ENCODE data around the gene DLG2. TPM values are rescaled to one million over a fixed set of nuclear protein-coding genes. Genes with fewer than 3 reads are reported as not detected.

DLG2 gene
- total RNA-seq, 4 donors from 2014 or later, result 0.18 to 8.3 (median 2.5) TPM

GRCh38 chr11:84292006-84292405, 1335.1 kb downstream of the DLG2 start:
- H3K36me3 ChIP-seq, result no peaks in the 10 kb centered on the region
- no peaks in the 10 kb centered on the region for H3K27me3 ChIP-seq
- H3K9me3 ChIP-seq, result no peaks in the 10 kb centered on the region
- no peaks in the 10 kb centered on the region for H3K4me1 ChIP-seq
- no peak for DNase-seq
- H3K4me3 ChIP-seq, result no peak overlapping the region
- no peak for TF ChIP-seq POLR2A (IDR thresholded peaks at IDR 0.05)
- TF ChIP-seq CTCF (IDR thresholded peaks at IDR 0.05), result no peak
- H3K27ac ChIP-seq, result no peak overlapping the region

- H3K27ac ChIP-seq, result no peak overlapping the region
- TF ChIP-seq POLR2A (IDR thresholded peaks at IDR 0.05) (no peak), CTCF (IDR thresholded peaks at IDR 0.05) (no peak)
- H3K4me3 ChIP-seq, result no peak overlapping the region
- no peak for DNase-seq
- H3K4me1 ChIP-seq, result no peaks in the 10 kb centered on the region
- H3K9me3 ChIP-seq, result no peaks in the 10 kb centered on the region
- no peaks in the 10 kb centered on the region for H3K27me3 ChIP-seq
- no peaks in the 10 kb centered on the region for H3K36me3 ChIP-seq
These were observed 1336.5 kb downstream of the DLG2 start for GRCh38 chr11:84290647-84291046.

- Histone ChIP-seq H3K4me1 (no peaks in the 10 kb centered on the region), H3K4me3 (no peak overlapping the region), H3K36me3 (no peaks in the 10 kb centered on the region), H3K27me3 (no peaks in the 10 kb centered on the region), H3K27ac (no peak overlapping the region), H3K9me3 (no peaks in the 10 kb centered on the region)
- TF ChIP-seq POLR2A (IDR thresholded peaks at IDR 0.05) (no peak), CTCF (IDR thresholded peaks at IDR 0.05) (no peak)
- DNase-seq, result no peak
These were observed 1337.7 kb downstream of the DLG2 start for GRCh38 chr11:84289381-84289906.

GRCh38 chr11:84273541-84273940, 1353.6 kb downstream of the DLG2 start:
- DNase-seq, result no peak
- Histone ChIP-seq H3K36me3 (no peaks in the 10 kb centered on the region), H3K4me3 (no peak overlapping the region), H3K9me3 (no peaks in the 10 kb centered on the region), H3K4me1 (no peaks in the 10 kb centered on the region), H3K27me3 (no peaks in the 10 kb centered on the region), H3K27ac (no peak overlapping the region)
- TF ChIP-seq POLR2A (IDR thresholded peaks at IDR 0.05) (no peak), CTCF (IDR thresholded peaks at IDR 0.05) (no peak)

- no peak for DNase-seq
- H3K27me3 ChIP-seq, result no peaks in the 10 kb centered on the region
- H3K4me1 ChIP-seq, result no peaks in the 10 kb centered on the region
- H3K36me3 ChIP-seq, result no peaks in the 10 kb centered on the region
- no peak overlapping the region for H3K27ac ChIP-seq
- TF ChIP-seq CTCF (IDR thresholded peaks at IDR 0.05), result no peak
- H3K4me3 ChIP-seq, result no peak overlapping the region
- H3K9me3 ChIP-seq, result no peaks in the 10 kb centered on the region
These were observed 1356.7 kb downstream of the DLG2 start for GRCh38 chr11:84270466-84270865.

- no peak for DNase-seq
- no peaks in the 10 kb centered on the region for H3K36me3 ChIP-seq
These were observed 1363.1 kb downstream of the DLG2 start for GRCh38 chr11:84264066-84264465.

More at GRCh38 chr11:84264066-84264465, 1363.1 kb downstream of the DLG2 start:
- TF ChIP-seq POLR2A (IDR thresholded peaks at IDR 0.05), result no peak
- no peak for TF ChIP-seq CTCF (IDR thresholded peaks at IDR 0.05)
- H3K27me3 ChIP-seq, result no peaks in the 10 kb centered on the region
- H3K4me1 ChIP-seq, result no peaks in the 10 kb centered on the region
- H3K4me3 ChIP-seq, result no peak overlapping the region
- no peak overlapping the region for H3K27ac ChIP-seq
- H3K9me3 ChIP-seq, result no peaks in the 10 kb centered on the region
